Stimulated activated CD4-positive, alpha-beta T cell treated with anti-CD3 and anti-CD28 coated beads, Interleukin-4, amount 100 ng/mL, for 1 hour (primary cell): ENCODE data around the gene TXNDC16.

ENCODE experiments used
- DNase-seq: peaks from one replicate; pipeline ENCODE4 v3.0.0-alpha.2; 2020

TXNDC16 gene

DNA sequence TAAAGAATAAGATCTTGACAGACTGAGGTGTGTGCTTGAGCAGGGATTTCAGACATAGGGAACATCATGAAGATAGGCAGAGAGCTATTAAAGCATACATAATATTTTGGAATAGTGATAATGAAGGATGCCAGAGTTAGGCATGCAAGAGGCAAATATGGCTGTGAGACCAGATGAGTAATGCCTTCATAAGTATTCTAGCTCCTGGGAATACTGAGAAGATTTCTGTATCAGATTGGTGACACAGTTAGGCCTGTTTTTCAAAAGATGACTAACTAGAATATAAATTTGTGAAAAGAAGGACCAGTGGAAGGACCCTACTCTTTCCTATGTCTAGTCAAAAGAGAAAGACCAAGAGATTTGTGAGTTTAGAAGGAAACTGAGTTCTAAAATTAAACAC, 108.8 kb downstream of the TXNDC16 start:
- DNase-seq: no peak

DNA sequence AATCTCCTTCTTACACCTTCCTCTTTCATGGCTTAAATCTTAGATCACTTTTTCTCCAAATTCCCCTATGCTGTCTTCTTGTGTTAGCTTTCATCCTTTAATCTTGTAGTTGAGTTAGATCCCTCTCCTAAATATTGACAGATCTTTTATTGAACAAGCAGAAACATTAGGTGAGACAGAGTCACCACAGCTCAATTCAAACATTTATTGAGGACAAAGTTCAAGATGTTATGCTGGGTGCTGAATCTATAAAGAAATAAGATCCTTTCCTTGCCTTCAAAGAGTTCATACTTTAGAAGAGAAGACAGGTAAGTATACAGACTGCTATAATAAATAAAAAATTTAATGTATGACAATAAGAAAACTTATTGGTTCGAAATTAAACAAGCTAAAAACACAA, 109.7 kb downstream of the TXNDC16 start:
- DNase-seq: no peak

DNA sequence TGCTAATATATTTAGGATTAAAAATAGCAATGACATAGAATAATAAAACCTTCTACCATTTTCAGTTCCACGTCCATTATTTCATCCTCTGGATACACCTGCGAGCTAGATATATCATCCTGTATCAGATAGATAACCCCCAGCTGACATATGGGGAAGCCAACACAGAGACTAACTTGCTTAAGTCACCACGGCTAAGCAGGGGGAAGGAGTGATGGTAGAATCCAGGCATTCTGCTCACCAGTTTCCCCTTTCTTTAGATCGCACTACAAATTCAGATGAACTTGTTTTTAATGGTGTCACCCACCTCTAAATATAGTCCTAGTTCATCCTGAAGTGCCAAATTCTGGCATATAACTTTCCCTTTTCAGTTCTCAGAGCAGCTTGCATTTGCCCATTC, 110.1 kb downstream of the TXNDC16 start:
- no peak for DNase-seq

DNA sequence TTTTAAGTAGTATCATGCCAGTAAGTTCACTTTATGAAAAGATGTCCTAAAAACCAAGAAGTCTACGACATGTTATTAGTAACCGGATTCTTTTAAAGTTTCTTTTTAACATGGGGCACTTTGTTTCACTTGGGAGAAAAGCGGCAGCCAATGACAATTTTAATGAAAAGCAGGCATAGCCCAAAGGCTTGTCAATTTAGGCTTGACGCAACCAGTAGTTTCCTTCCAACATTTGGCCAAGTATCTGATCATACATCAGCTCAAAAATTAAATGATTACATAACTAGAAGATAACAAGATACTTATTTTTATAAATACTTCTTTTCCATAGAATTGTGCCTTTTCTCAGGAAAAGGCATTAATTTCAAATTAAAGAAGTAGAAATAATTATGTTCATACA, 112.8 kb downstream of the TXNDC16 start:
- DNase-seq: no peak

DNA sequence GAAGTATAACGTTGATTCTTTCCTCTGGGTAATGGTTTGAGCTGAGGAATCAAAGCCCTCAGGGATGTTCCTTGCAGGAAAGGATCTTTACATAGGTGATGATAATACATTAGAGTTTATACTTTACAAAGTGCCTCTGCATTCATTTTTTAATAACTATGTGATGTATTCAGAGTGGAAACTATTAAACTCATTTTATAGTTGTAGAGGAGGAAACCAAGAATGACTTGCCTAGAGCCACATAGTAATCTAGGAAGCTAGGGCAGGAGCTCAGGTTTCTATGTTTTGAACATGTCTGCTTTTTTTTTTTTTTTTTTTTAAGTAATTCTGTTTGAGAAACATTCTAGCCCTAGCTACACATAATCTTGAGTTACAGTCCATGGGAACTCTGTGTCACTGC, 117.3 kb downstream of the TXNDC16 start:
- no peak for DNase-seq

DNA sequence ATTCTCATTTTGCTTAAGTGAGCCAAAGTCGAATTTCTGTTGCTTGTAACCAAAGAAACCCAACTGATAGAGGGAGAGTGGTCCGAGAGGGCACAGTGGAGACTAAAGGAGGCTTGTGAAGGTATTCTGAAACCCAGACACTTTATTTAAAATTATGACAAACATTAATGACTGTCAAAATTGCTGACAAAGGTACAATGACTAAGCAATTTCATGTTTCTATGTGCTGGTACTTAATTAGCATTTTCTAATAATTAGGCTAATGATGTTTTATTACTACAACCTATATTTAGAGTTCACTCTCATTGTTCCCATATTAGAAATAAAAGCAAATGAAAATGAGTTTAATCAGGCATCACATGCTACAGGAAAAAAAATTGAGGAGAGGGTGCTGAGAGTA, 121.8 kb downstream of the TXNDC16 start:
- DNase-seq: no peak

DNA sequence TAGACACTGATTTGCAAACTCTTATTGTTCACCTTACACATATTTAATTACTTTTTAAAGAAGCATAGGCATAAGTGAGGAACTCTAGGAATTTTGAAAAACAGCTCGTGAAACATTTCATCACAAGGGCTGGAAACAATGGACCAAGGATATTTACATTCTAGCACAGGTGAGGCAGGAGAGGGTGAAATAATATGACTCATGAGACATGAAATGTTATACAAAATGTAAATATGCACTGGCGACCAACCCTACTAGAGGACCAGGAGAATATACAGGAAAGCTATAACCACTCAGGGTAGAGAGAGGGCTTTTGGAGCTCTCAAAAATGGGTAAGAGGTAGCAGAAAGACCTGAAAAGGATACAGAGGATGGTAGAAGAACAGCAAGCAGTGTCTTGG, 122.9 kb downstream of the TXNDC16 start:
- DNase-seq: no peak

DNA sequence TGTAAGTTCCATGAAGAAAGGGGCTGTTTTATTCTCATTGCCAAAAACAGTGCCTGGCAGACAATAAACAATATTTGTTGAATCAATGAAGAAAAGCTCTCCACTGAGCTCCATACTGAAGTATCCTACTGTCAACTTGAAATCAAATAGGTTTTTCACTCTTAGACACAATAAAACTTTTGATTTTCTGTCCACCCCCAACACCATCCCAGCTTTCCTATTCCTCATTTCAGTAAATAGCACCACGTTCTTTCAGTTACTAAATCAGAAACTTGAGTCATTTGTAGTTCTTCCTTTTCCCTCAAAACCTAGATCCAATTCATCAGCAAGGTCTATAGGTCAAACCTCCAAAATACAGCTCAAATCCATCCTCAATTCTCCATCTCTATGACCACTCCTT, 124.8 kb downstream of the TXNDC16 start:
- DNase-seq: no peak

DNA sequence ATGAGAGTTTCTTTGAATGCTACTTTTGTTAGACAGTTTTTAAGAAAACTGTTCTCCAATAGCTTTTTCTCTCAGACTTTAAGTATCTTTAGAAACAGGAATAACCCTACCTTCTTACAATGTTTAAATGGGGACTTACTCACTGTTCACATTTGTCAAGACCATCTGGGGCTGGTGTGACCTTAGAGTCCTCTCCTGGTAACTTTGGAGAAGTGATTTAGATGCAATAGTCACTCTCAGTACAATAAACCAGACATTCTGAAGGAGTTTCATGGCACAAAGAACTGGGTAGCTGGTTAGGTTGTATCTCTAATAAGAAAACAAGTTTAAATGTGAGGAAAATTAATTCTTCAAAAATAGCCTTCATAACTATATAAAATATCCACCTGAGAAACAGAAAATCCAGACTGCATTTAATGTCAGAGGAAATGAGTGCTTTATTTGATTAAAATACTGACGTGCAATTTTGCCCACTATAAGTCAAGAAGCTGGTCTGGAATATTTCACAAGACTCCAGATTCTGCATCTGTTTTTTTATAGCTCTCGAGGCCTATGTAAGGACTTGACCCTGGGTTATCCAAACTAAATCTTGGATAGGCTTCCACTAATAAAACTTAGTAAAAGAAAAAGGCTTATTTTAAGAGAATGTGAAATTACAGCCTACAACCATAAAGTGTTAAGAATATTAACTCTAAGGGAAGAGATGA, 129.5 kb downstream of the TXNDC16 start:
- DNase-seq: no peak

DNA sequence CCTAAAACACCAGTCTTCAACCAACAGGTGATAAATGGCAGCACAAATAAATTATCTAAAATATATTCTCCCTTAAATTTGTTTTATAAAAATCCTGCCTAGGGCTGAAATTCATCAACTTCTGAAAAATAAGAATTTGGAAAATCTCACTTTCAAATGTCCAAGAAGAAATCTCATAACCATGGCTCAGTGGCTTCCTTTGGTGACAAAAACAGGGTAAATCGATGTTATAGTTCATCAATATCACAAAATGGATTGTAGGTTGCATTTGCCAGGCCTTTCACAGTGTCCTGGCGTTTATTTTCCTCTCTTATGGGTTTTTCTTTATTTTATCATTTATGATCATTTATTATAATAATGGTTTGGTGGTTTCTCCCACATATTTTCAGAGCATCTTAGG, 135.2 kb downstream of the TXNDC16 start:
- no peak for DNase-seq

DNA sequence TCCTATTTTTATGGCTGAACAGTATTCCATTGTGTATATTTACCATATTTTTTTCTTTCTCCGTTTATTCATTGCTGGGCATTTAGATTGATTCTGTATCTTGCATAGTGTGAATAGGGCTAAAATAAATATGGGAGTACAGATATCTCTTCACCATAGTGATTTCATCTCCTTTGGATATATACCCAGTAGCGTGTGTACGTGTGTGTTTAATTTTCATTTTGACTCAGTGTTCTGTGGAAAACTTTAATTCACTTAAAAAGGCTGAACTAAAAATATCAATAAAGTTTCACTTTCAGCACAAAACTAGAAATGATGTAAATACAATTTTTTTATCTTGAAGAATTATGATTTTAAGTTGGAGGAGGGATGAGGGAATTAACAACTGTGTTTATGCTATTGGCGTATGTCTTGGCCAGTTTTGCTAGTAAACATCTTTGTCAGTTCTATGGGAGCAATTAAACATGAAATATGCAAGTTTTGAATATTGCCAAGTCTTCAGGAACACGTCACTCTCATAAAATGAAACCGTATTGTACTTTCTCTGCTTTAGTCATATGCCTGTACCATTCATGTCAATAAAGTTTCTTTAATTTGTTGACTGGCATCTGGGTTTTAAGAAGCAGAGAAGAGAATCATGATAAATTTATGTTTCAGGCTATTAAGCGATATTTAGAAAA, 138.4 kb downstream of the TXNDC16 start:
- DNase-seq: no peak

DNA sequence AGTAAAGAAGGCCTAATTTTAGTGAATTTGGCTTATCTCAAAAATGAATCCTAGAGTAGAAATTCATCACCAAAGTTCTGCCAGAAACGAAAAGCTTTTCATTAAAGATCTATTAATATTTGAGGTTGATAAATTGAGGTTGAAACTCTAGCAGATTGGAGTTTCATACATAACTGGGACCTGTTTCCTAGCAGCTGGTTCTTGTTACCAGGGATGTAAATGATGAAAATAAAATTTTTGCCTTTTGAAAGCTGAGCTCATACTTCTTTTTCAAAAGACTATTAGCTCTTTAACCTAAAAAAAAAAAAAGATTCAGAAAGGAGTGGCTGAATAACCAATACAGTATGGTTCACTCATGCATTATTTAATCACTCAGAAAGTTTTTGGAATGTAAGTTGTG, 139.9 kb downstream of the TXNDC16 start:
- DNase-seq: no peak

DNA sequence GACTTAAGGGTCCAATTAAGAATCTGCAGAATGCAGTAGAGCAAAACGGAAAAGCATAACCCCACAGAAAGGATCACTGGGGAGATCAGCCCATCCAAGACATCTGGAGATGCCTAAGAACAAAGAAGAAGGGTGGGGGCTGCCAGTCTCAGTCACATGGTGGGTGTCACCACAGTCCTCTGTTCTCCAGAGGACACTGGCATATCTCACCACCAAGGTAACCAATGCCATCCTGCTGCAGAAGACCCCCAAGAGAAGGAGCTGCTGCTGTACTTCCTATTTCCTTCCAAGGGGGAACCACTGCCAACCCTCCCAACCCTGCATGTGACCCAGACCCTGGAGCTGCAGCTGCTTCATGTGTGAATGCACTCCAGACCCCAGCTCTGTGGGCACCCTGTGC, 147.0 kb downstream of the TXNDC16 start:
- no peak for DNase-seq

DNA sequence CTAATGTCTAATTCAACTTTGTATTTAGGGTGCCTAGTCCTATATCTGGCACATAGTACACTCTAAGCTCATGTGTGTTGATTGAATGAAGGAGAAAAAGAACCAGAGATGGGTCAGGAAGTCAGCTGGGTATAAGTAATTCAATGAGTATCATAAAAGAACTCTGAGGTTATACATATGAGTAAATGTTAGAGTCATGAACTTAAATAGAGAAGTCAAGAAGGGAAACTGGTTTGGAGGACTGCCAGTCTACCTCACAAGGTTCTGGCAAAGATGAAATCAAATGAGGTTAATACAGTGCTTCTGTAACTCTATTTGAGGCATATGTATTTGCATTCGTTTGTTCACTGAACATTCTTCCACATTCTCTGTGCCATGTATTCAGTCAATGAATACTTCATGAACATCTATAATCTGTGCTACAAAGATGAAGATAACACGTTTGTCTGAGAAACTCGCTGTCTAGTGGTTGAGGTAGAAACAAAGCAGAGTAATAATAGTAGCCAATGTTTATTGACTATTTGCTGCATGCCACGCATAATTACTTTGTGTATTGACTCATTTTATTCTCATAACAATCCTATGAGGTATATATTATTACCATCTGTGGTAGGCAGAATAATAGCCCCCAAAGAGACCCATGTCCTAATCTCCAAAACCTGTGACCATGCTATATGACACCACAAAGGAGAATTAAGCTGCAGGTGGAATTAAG, 149.3 kb downstream of the TXNDC16 start:
- no peak for DNase-seq

DNA sequence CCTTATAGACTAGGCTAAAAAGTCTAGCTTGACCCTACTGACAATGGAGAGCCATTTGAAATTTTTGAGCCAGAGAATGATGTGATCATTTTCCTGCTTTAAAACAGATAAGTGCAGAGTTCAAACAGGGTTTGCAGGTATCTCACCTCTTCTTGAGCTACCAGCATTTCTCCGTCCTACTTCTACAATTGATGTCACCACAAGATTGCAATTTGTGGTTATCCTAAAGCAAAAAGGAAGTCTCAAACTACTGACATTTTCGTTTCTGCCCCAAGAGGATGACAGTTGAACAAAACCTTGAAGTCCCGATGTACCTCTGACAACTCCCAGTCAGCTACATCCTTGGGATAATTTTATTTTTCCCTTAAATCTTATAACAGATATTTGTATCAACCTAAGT, 151.5 kb downstream of the TXNDC16 start:
- no peak for DNase-seq

DNA sequence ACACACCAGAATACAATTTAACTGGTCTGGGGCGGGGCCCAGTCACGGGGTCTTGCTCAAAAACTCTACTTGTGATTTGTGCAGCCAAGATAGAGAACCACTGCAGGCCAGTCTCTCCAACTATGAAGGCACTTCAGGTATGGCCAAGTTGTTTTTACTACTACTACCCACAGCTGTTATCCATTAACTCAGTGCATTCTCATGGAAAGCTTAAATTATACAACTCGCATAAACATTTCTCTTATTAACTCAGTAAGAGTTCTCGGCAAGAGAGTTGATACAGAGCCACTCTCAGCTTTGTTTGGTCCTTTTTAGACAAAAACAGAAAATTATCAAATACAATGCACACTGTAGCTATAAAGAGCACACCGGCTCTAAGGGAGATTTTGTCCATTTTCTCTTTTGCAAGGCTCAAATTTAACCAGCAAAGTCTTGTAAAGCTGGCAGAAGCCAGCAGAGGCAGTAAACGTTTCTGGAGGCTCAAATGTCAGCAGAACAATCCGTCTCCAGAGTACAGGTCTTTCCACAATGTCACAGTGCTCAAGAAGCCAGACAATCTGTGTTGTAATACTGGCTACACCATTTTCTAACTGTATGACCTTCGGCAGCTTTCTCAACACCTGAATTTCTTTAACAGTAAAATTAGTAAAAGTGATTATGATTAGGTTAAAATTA, 152.2 kb downstream of the TXNDC16 start:
- DNase-seq: no peak

DNA sequence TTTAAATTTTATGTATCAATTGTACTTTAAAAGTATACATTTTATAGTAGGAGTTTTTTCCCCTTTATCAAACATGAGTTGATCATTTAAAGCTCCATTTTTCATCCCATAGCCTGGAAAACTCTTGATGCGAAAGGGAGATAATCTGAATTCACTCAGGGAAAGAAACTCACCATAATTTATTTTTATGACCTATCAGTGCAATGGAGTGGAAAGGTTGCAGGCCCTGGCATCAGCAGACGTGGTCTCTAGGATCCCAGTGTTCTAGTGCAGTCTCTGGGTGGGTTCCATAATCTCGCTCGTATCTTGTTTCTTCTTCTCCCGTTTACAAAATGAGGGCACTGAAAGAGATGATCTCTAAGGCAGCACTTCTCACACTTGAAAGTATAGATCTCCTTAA, 153.2 kb downstream of the TXNDC16 start:
- DNase-seq: no peak

DNA sequence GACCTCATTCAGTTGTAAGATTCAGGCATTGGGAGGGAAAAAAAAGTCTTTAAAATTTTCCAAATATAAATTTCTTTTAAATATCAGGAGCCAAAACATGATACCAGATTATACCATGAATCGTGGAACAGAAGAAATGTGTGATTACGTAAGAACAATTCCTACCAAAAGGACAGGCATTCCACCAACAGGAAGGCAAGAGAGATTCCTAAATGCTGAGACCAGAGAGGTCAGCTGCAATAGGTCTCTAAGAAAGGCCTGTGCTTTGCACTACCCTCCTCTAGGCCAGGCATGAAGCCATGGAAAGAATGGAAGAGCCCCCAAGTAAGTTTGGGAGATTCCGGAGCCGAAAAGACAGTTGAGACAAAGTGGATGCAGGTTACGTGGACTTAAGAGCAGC, 154.5 kb downstream of the TXNDC16 start:
- no peak for DNase-seq

DNA sequence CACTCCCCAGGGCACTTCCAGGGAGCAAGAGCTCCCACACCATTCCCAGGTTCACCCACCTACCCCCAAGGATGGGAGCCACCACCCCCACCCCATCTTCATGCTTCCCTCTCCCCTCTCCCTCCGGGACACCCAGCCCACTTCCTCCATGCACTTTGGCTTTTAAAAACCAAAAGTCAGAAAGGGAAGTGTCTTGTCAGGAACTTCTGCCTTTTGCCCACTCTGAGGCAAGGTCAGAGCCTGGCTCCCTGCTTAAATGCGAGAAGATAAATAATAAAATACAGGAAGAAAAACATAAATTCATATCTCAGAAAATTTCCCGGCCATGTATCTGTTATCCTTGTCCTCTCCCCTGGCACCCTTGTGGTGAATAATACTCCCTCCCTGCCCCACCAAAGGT, 156.6 kb downstream of the TXNDC16 start:
- DNase-seq: no peak

DNA sequence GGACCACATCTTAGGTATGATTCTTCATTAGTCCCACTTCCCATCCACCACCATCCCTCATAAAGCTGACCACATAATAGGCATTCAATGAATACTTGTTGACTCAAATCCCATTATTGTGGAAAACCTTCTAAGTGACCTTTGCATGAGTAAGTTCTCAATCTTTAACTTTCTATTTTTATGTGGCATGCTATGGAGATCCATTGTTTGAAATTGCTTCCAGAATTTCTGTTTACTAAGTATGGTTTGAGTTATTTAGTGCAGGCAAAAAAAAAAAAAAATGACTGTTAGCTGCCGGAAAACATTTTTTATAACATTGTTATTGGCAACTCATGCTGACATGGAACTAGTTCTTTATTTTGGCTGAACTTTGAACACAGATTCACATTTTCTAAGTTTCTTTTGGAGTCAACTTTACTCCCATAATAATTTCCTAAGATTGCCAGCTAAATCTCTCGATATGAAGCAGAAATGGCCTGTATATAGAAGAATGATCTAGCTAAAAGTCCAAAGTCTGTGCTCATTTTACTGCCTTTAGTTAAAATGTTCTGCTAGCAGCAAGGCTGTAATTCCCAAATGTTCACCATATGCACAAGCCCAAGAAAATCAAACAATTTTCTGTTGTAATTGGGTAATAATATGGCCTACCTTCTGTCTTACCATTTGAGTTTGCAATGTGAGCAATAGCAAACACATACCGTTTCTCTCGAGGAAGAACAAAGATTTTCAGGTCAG, 160.3 kb downstream of the TXNDC16 start:
- DNase-seq: no peak
